ENCODE results near the gene LEKR1. TPM values are rescaled to one million over a fixed set of nuclear protein-coding genes. Genes with fewer than 3 reads are reported as not detected.

LEKR1 gene
- total RNA-seq, 1 donor from 2014 or later = 0.27 TPM

DNA sequence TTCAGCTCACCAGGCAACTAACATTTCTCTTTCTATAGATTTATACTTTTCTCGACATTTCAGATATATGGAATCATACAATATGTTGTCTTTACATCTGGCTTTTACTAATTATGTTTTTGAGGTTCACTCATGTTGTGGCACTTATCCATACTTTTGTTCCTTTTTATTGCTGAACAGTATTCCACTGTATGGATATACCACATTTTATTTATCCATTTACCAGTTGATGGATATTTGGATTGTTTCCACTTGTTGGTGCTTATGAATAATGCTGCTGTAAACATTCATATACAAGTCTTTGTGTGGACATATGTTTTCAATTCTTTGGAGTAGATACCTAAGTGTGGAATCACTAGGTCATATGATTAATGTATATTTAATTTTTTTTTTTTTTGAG is 97.2 kb downstream of the LEKR1 start:
- no peak overlapping the region for H3K4me2 ChIP-seq (ENCODE audit: low read length)
- H3K4me3 ChIP-seq (ENCODE audit: insufficient read depth, low read depth, low read length) = no peak overlapping the region
- FAIRE-seq (no peak), DNase-seq (ENCODE audit: low read depth) (no peak)
- peaks cover 4% of the 10 kb centered on the region for H3K9me3 Mint-ChIP-seq (ENCODE audit: unreplicated experiment)
- H3K79me2 ChIP-seq (ENCODE audit: insufficient read depth, low read length) = no peaks in the 10 kb centered on the region
- H3K27ac ChIP-seq (ENCODE audit: low read depth, low read length) = no peak overlapping the region
- H3K4me1 ChIP-seq (ENCODE audit: insufficient read depth, low read length) = no peaks in the 10 kb centered on the region
- no peaks in the 10 kb centered on the region for H3K36me3 Mint-ChIP-seq (ENCODE audit: low read depth, unreplicated experiment)
- no peak overlapping the region for H3K4me3 Mint-ChIP-seq (ENCODE audit: unreplicated experiment)
- no peaks in the 10 kb centered on the region for H3K27me3 ChIP-seq (ENCODE audit: insufficient read depth, low read length)
- H2AFZ ChIP-seq (ENCODE audit: low read depth, low read length) = no peak overlapping the region
- no peaks in the 10 kb centered on the region for H3K27me3 Mint-ChIP-seq (ENCODE audit: low read depth, unreplicated experiment)
- H3K27ac Mint-ChIP-seq (ENCODE audit: unreplicated experiment) = no peak overlapping the region
- TF ChIP-seq, protein P1, sequence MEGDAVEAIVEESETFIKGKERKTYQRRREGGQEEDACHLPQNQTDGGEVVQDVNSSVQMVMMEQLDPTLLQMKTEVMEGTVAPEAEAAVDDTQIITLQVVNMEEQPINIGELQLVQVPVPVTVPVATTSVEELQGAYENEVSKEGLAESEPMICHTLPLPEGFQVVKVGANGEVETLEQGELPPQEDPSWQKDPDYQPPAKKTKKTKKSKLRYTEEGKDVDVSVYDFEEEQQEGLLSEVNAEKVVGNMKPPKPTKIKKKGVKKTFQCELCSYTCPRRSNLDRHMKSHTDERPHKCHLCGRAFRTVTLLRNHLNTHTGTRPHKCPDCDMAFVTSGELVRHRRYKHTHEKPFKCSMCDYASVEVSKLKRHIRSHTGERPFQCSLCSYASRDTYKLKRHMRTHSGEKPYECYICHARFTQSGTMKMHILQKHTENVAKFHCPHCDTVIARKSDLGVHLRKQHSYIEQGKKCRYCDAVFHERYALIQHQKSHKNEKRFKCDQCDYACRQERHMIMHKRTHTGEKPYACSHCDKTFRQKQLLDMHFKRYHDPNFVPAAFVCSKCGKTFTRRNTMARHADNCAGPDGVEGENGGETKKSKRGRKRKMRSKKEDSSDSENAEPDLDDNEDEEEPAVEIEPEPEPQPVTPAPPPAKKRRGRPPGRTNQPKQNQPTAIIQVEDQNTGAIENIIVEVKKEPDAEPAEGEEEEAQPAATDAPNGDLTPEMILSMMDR (IDR thresholded peaks at IDR 0.05; ENCODE audit: insufficient read depth, low read depth, low read length) = no peak
- TF ChIP-seq EZH2 (IDR thresholded peaks at IDR 0.05; ENCODE audit: insufficient read depth, low read length) = no peak
- H3K9me3 ChIP-seq (ENCODE audit: insufficient read depth, low read depth, low read length) = no peaks in the 10 kb centered on the region
- H4K20me1 ChIP-seq (ENCODE audit: insufficient read depth, low read length) = no peaks in the 10 kb centered on the region
- H3K9ac ChIP-seq (ENCODE audit: low read length) = no peak overlapping the region
- no peaks in the 10 kb centered on the region for H3K36me3 ChIP-seq (ENCODE audit: insufficient read depth, low read length)
- H3K4me1 Mint-ChIP-seq (ENCODE audit: low read depth, unreplicated experiment) = no peaks in the 10 kb centered on the region

DNA sequence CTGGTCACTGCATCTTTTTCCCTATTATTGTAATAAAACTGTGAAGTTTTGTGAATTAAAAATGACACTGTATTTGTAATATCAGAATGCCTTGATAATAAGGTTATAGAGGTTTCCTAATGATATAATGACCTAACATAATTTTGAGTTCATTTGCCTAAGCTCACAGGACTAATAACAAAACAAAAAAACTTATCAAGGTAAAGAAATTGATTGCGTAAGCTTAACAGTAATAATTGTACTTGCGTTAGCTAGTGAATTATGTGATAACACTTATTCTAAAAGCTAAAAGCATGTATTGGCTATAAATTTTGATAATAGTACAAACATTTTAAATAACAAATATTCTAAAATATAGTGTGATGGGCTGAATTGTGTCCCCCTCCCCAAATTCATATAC is 112.6 kb downstream of the LEKR1 start:
- H3K27ac ChIP-seq (ENCODE audit: low read depth, low read length) = no peak overlapping the region
- H3K4me1 Mint-ChIP-seq (ENCODE audit: low read depth, unreplicated experiment) = no peaks in the 10 kb centered on the region

DNA sequence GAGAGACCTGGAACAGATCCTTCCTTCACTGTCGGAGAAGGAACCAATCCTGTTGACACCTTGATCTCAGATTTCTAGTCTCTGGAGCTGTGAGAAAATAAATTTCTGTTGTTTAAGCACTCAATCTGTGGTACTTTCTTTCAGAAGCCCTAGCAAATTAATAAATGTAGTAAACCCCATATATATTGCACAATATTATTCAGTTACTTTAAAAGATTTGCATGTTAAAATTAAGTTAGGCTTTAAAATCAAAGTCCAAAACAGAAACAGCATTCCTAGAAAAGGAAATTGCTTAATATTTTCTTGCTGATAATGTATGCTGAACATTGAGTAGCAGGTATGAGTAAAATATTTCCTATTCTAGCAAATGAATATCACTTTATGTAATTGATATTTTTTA is 113.2 kb downstream of the LEKR1 start:
- no peak overlapping the region for H2AFZ ChIP-seq (ENCODE audit: low read depth, low read length)
- H3K36me3 ChIP-seq (ENCODE audit: insufficient read depth, low read length) = no peaks in the 10 kb centered on the region
- FAIRE-seq = no peak
- no peak overlapping the region for H3K4me2 ChIP-seq (ENCODE audit: low read length)
- no peaks in the 10 kb centered on the region for H3K9me3 ChIP-seq (ENCODE audit: insufficient read depth, low read depth, low read length)
- H3K27me3 ChIP-seq (ENCODE audit: insufficient read depth, low read length) = no peaks in the 10 kb centered on the region
- H3K4me1 ChIP-seq (ENCODE audit: insufficient read depth, low read length) = no peaks in the 10 kb centered on the region
- no peak for DNase-seq (ENCODE audit: low read depth)
- Mint-ChIP-seq H3K9me3 (ENCODE audit: unreplicated experiment) (no peaks in the 10 kb centered on the region), H3K4me3 (ENCODE audit: unreplicated experiment) (no peak overlapping the region), H3K4me1 (ENCODE audit: low read depth, unreplicated experiment) (no peaks in the 10 kb centered on the region), H3K27me3 (ENCODE audit: low read depth, unreplicated experiment) (no peaks in the 10 kb centered on the region), H3K27ac (ENCODE audit: unreplicated experiment) (no peak overlapping the region), H3K36me3 (ENCODE audit: low read depth, unreplicated experiment) (no peaks in the 10 kb centered on the region)
- no peak overlapping the region for H3K4me3 ChIP-seq (ENCODE audit: insufficient read depth, low read depth, low read length)
- no peaks in the 10 kb centered on the region for H3K79me2 ChIP-seq (ENCODE audit: insufficient read depth, low read length)
- no peak overlapping the region for H3K27ac ChIP-seq (ENCODE audit: low read depth, low read length)
- H4K20me1 ChIP-seq (ENCODE audit: insufficient read depth, low read length) = no peaks in the 10 kb centered on the region
- no peak overlapping the region for H3K9ac ChIP-seq (ENCODE audit: low read length)
- TF ChIP-seq EZH2 (IDR thresholded peaks at IDR 0.05; ENCODE audit: insufficient read depth, low read length) = no peak
- TF ChIP-seq, protein P1 (IDR thresholded peaks at IDR 0.05; ENCODE audit: insufficient read depth, low read depth, low read length) = no peak

More for the DNA sequence above, 112.6 kb downstream of the LEKR1 start:
- H3K36me3 Mint-ChIP-seq (ENCODE audit: low read depth, unreplicated experiment) = no peaks in the 10 kb centered on the region
- H3K9me3 Mint-ChIP-seq (ENCODE audit: unreplicated experiment) = no peaks in the 10 kb centered on the region
- H3K36me3 ChIP-seq (ENCODE audit: insufficient read depth, low read length) = no peaks in the 10 kb centered on the region
- no peaks in the 10 kb centered on the region for H3K79me2 ChIP-seq (ENCODE audit: insufficient read depth, low read length)
- H3K4me3 Mint-ChIP-seq (ENCODE audit: unreplicated experiment) = no peak overlapping the region
- H3K9ac ChIP-seq (ENCODE audit: low read length) = no peak overlapping the region
- no peaks in the 10 kb centered on the region for H3K9me3 ChIP-seq (ENCODE audit: insufficient read depth, low read depth, low read length)
- TF ChIP-seq EZH2 (IDR thresholded peaks at IDR 0.05; ENCODE audit: insufficient read depth, low read length) = no peak
- TF ChIP-seq, protein P1 (IDR thresholded peaks at IDR 0.05; ENCODE audit: insufficient read depth, low read depth, low read length) = no peak
- no peaks in the 10 kb centered on the region for H4K20me1 ChIP-seq (ENCODE audit: insufficient read depth, low read length)
- no peak overlapping the region for H3K4me3 ChIP-seq (ENCODE audit: insufficient read depth, low read depth, low read length)
- no peak overlapping the region for H2AFZ ChIP-seq (ENCODE audit: low read depth, low read length)
- DNase-seq (ENCODE audit: low read depth) (no peak), FAIRE-seq (no peak)
- no peak overlapping the region for H3K27ac Mint-ChIP-seq (ENCODE audit: unreplicated experiment)
- no peak overlapping the region for H3K4me2 ChIP-seq (ENCODE audit: low read length)
- no peaks in the 10 kb centered on the region for H3K4me1 ChIP-seq (ENCODE audit: insufficient read depth, low read length)
- H3K27me3 ChIP-seq (ENCODE audit: insufficient read depth, low read length) = no peaks in the 10 kb centered on the region
- no peaks in the 10 kb centered on the region for H3K27me3 Mint-ChIP-seq (ENCODE audit: low read depth, unreplicated experiment)
